Caco-2 (cell line): ENCODE data around the gene NEXN. TPM values are rescaled to one million over a fixed set of nuclear protein-coding genes. Genes with fewer than 3 reads are reported as not detected.

Experiments
- BruUV-seq: library from RNA; stranded (reverse); fragments of 400-500 nt; replicated peaks from 2 replicates; lab custom pipeline; 2021; lab: Mats Ljungman, UMichigan
- CTCF ChIA-PET: fragments of 300-600 bp; sonication (Branson Sonifier 250); formaldehyde crosslinking; loops from one replicate; lab custom pipeline; 2022; ENCODE audit warnings: antibody characterized with exemption; lab: Charles Lee
- POLR2A ChIA-PET: fragments of 300-600 bp; sonication (Branson Sonifier 250); formaldehyde crosslinking; loops from one replicate; lab custom pipeline; 2022; ENCODE audit warnings: antibody characterized with exemption; lab: Charles Lee
- DNase-seq, 2 experiments: peaks; one replicate each; pipeline versions ENCODE4 v3.0.0 to v3.0.0-alpha.2; 2020 to 2022
- H3K27me3 ChIP-seq: replicated peaks from 2 replicates; pipeline ENCODE4 v1.6.0; 2011; ENCODE audit warnings: low read length; ENCODE audit not compliant: control insufficient read depth, insufficient read depth
- H3K36me3 ChIP-seq: 2 replicates; pipeline ENCODE4 v1.5.1; 2011; ENCODE audit warnings: low read length; ENCODE audit not compliant: control insufficient read depth, insufficient read depth
- H3K4me1 ChIP-seq: fragments of 250-450 bp; sonication (Bioruptor Pico); 2 replicates; pipeline ENCODE4 v1.5.1; 2020; ENCODE audit warnings: mild to moderate bottlenecking
- H3K4me3 ChIP-seq: 2 replicates; pipeline ENCODE4 v1.5.1; 2011; ENCODE audit warnings: low read depth, mild to moderate bottlenecking, control low read depth, low read length
- H3K9me3 ChIP-seq: fragments of 250-450 bp; sonication (Bioruptor Pico); 2 replicates; pipeline ENCODE4 v1.5.1; 2020; ENCODE audit warnings: mild to moderate bottlenecking, moderate library complexity
- H3K27ac Mint-ChIP-seq: one replicate; pipeline ENCODE4 v1.8.0; 2022; ENCODE audit warnings: mixed read lengths; ENCODE audit not compliant: unreplicated experiment
- H3K27me3 Mint-ChIP-seq: one replicate; pipeline ENCODE4 v1.8.0; 2022; ENCODE audit warnings: mixed read lengths; ENCODE audit not compliant: insufficient read depth, unreplicated experiment
- H3K36me3 Mint-ChIP-seq: one replicate; pipeline ENCODE4 v1.8.0; 2022; ENCODE audit warnings: mild to moderate bottlenecking, mixed read lengths; ENCODE audit not compliant: insufficient read depth, unreplicated experiment
- H3K4me1 Mint-ChIP-seq: one replicate; pipeline ENCODE4 v1.8.0; 2022; ENCODE audit warnings: low read depth, mixed read lengths; ENCODE audit not compliant: unreplicated experiment
- H3K4me3 Mint-ChIP-seq: one replicate; pipeline ENCODE4 v1.8.0; 2022; ENCODE audit warnings: mild to moderate bottlenecking, moderate library complexity, mixed read lengths; ENCODE audit not compliant: unreplicated experiment
- H3K9me3 Mint-ChIP-seq: one replicate; pipeline ENCODE4 v1.8.0; 2022; ENCODE audit warnings: mixed read lengths; ENCODE audit not compliant: unreplicated experiment
- intact Hi-C: fragments of 100-400 bp; cut with micrococcal nuclease; formaldehyde crosslinking; loops from one replicate; pipeline ENCODE4 v1.10.0; 2022; ENCODE audit not compliant: unreplicated experiment
- total RNA-seq: library from RNA; stranded (reverse); gene quantifications from 2 replicates; pipeline ENCODE4 v1.2.3, GENCODE V29; 2022
- TF ChIP-seq, protein P1 (sequence below), 2 experiments: fragments of 200-600 bp in 1 of 2; IDR thresholded peaks; 1 replicate in 1 of 2; 2 replicates in 1 of 2; pipeline versions ENCODE4 v1.5.1 to v1.8.0; 2011 to 2022; ENCODE audit warnings: antibody characterized with exemption in 1 of 2, control low read depth in 1 of 2, inconsistent platforms in 1 of 2, low read depth in 1 of 2, low read length in 1 of 2, mild to moderate bottlenecking in 1 of 2, moderate library complexity in 1 of 2; ENCODE audit not compliant: insufficient read depth in 1 of 2, severe bottlenecking in 1 of 2, unreplicated experiment in 1 of 2

The NEXN gene
- total RNA-seq, 1 experiment from 2014 or later = 1.1 TPM

DNA sequence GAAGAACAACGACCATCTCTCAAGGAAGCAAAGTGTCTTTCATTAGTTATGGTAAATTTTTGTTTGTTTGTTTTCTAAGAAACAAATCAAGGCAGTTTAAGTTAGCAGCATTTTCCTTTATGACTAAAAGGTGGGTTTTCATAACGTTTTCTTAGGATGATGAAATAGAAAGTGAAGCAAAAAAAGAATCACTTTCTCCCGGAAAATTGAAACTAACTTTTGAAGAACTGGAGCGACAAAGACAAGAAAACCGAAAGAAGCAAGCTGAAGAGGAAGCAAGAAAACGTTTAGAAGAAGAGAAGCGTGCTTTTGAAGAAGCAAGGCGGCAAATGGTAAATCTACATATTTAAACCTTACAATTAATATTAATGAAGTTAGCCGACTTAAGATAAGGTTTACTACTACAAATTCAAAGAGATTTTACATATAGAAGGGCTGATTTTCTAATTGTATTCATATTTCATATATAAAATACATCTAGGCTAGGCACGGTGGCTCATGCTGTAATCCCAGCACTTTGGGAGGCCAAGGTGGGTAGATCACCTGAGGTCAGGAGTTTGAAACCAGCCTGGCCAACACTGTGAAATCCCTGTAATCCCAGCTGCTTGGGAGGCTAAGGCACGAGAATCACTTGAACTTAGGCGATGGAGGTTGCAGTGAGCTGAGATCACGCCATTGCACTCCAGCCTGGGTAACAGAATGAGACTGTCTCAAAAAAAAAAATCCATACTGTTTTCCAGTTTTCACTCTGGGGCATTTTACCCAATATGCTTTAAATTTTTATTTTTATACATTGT lies 38.3 kb downstream of the NEXN start:
- Mint-ChIP-seq H3K9me3 (no peaks in the 10 kb centered on the region), H3K4me1 (no peaks in the 10 kb centered on the region), H3K27me3 (no peaks in the 10 kb centered on the region), H3K36me3 (peaks cover 5% of the 10 kb centered on the region), H3K27ac (no peak overlapping the region), H3K4me3 (no peak overlapping the region)
- Histone ChIP-seq H3K9me3 (no peaks in the 10 kb centered on the region), H3K4me1 (no peaks in the 10 kb centered on the region), H3K27me3 (no peaks in the 10 kb centered on the region), H3K36me3 (no peaks in the 10 kb centered on the region), H3K4me3 (no peak overlapping the region)
- intact Hi-C loops = no loop called here
- CTCF ChIA-PET = no interaction called here
- POLR2A ChIA-PET = no interaction called here
- TF ChIP-seq, protein P1, sequence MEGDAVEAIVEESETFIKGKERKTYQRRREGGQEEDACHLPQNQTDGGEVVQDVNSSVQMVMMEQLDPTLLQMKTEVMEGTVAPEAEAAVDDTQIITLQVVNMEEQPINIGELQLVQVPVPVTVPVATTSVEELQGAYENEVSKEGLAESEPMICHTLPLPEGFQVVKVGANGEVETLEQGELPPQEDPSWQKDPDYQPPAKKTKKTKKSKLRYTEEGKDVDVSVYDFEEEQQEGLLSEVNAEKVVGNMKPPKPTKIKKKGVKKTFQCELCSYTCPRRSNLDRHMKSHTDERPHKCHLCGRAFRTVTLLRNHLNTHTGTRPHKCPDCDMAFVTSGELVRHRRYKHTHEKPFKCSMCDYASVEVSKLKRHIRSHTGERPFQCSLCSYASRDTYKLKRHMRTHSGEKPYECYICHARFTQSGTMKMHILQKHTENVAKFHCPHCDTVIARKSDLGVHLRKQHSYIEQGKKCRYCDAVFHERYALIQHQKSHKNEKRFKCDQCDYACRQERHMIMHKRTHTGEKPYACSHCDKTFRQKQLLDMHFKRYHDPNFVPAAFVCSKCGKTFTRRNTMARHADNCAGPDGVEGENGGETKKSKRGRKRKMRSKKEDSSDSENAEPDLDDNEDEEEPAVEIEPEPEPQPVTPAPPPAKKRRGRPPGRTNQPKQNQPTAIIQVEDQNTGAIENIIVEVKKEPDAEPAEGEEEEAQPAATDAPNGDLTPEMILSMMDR (IDR thresholded peaks at IDR 0.05; ENCODE audit: insufficient read depth in 1 of 2, low read depth in 1 of 2, low read length in 1 of 2, severe bottlenecking in 1 of 2, unreplicated experiment in 1 of 2) = no peak
- BruUV-seq = no TSS peak
- DNase-seq = no peak

DNA sequence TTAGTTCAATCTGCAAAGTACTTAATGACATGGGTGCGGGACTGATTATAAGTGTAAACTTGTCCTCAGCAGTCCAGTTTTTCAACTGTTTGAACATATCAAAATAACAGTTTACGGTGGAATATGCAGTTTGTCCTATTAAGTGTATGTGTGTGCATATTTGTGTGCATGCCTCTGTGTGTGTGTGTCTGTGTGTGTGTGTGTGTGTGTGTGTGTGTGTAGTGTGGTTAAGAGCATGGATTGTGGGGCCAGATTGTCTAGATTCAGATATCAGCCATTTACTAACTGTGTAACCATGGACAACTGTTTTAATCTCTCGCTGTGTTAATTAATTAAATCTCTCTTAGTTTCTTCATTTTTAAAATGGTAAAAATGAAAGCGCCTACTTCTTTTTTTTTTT lies 39.0 kb downstream of the NEXN start:
- no peak overlapping the region for H3K4me3 Mint-ChIP-seq

DNA sequence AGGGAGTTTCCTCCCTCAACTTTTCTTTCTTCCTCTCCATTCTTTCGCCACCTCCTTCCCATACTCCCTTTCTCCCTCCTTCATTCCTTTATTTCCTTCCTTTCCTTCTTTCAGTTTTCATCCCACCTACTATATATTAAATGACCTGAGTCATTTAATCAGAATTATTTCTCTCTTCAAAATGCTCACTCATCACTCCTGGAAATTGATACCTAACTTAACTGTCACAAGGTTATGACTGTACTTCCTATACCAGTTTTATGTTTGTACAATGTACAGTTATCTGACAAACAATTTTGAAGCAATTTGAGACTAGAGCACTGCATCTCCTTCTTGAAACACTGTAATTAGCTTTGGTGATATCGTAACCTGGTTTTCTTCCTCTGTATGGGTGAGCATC lies 41.4 kb downstream of the NEXN start:
- Histone ChIP-seq H3K36me3 (no peaks in the 10 kb centered on the region), H3K4me1 (no peaks in the 10 kb centered on the region), H3K27me3 (no peaks in the 10 kb centered on the region), H3K9me3 (no peaks in the 10 kb centered on the region), H3K4me3 (no peak overlapping the region)
- ChIA-PET CTCF (no interaction called here), POLR2A (no interaction called here)
- TF ChIP-seq, protein P1 (IDR thresholded peaks at IDR 0.05; ENCODE audit: insufficient read depth in 1 of 2, low read depth in 1 of 2, low read length in 1 of 2, severe bottlenecking in 1 of 2, unreplicated experiment in 1 of 2) = no peak
- Mint-ChIP-seq H3K4me3 (no peak overlapping the region), H3K4me1 (no peaks in the 10 kb centered on the region), H3K27ac (no peak overlapping the region), H3K9me3 (no peaks in the 10 kb centered on the region), H3K27me3 (no peaks in the 10 kb centered on the region), H3K36me3 (peaks cover 5% of the 10 kb centered on the region)
- intact Hi-C loops = no loop called here
- no peak for DNase-seq
- BruUV-seq = no TSS peak

More for the DNA sequence above, 39.0 kb downstream of the NEXN start:
- BruUV-seq = no TSS peak
- CTCF ChIA-PET = no interaction called here
- TF ChIP-seq, protein P1 (IDR thresholded peaks at IDR 0.05; ENCODE audit: insufficient read depth in 1 of 2, low read depth in 1 of 2, low read length in 1 of 2, severe bottlenecking in 1 of 2, unreplicated experiment in 1 of 2) = no peak
- Mint-ChIP-seq H3K4me1 (no peaks in the 10 kb centered on the region), H3K27ac (no peak overlapping the region), H3K27me3 (no peaks in the 10 kb centered on the region), H3K36me3 (peaks cover 5% of the 10 kb centered on the region), H3K9me3 (no peaks in the 10 kb centered on the region)
- no peaks in the 10 kb centered on the region for H3K27me3 ChIP-seq
- no peak overlapping the region for H3K4me3 ChIP-seq
- POLR2A ChIA-PET = no interaction called here
- H3K9me3 ChIP-seq = no peaks in the 10 kb centered on the region
- DNase-seq = no peak
- H3K36me3 ChIP-seq = no peaks in the 10 kb centered on the region
- intact Hi-C loops = no loop called here
- H3K4me1 ChIP-seq = no peaks in the 10 kb centered on the region
